HG03439 (cell line): ENCODE data around the gene SRCIN1.
"Not testable (repeated sequence)": the region's sequence is repeated elsewhere in the genome, so short reads cannot be mapped to it uniquely, and the experiment has no call there.

ENCODE experiments used
- ATAC-seq: cut with Tn5 transposase; IDR thresholded peaks from one replicate; pipeline ENCODE4 v1.9.1; 2021; ENCODE audit warnings: mild to moderate bottlenecking, moderate library complexity; ENCODE audit not compliant: unreplicated experiment

Gene SRCIN1

DNA sequence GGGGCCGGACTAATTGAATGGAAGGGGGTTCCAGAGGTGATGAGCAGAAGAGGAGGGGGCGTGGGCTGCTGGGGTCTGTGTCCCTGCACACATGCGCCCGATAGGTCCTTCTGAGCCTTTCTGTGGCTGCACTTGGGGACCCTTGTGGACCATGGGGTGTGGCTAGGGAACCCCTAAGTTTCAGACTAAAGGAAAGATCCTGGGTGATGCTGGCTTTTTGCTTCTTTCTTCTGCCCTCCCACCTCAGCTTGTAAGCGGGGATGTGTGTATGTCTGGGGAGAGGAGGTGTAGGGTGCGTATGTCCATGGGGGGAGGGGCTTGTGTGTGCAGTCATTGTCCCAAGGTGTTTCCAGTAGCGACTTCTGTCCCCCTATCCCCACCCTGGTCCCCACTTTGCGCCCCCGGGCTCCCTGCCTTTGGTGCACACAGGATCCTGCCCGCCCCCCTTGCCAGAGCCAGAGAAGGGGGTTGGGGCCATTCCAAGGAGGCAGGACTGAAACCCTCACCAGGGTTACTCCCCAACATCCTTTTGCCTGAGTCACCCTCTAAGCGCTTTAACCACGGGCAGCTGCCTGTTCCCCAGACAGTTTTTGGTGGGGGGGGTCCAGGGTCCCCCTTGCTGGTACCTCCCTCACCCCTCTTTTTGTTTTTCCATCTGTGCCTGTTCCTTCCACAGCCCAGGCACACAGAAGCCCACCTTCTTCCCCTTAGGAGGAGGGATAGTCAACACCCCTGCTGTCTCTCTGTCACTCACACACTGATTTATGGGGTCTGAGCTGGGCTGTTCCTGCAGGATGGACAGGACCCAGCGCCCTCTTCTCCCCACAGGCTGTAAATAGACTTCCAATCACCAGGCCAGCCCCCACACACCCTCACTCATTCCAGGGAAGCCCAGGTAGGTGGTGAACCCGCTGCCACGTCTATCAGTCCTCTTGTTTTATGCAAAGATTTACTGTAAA is 94.3 kb downstream of the SRCIN1 start:
- ATAC-seq, result no peak

DNA sequence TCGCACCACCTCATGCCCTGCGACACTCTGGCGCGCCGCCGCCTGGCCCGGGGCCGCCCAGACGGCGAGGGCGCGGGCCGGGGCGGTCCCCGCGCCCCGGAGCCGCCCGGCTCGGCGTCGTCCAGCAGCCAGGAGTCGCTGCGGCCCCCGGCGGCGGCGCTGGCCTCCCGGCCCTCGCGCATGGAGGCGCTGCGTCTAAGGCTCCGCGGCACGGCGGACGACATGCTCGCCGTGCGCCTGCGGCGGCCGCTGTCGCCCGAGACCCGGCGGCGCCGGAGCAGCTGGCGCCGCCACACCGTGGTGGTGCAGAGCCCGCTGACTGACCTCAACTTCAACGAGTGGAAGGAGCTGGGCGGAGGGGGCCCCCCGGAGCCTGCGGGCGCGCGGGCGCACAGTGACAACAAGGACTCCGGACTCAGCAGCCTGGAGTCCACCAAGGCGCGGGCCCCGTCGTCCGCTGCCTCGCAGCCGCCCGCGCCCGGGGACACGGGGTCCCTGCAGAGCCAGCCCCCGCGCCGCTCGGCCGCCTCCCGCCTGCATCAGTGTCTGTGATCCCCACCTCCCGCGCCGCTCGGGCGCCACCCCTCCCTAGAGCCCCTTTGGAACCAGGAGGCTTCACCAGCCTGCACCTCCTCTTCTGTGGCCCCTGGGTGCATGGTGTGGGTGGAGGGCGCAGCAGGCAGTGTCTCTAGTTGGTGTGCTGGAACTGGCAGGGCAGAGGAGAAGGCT is 95.2 kb downstream of the SRCIN1 start:
- no peak for ATAC-seq

DNA sequence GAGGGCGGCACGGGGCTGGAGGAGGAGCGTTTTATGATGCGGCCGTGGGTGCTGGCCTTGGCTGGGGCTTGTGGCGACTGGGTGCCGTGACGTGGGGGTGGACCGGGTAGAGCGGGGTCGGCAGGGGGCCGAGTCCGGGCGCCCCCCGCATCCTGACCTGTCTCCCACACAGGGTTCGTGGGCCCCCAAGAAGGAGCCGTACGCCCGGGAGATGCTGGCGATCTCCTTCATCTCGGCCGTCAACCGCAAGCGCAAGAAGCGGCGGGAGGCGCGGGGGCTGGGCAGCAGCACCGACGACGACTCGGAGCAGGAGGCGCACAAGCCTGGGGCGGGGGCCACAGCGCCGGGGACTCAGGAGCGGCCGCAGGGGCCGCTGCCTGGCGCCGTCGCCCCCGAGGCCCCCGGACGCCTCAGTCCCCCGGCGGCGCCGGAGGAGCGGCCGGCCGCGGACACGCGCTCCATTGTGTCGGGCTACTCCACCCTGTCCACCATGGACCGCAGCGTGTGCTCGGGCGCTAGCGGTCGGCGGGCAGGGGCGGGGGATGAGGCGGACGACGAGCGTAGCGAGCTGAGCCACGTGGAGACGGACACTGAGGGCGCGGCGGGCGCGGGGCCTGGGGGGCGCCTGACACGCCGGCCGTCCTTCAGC is 95.9 kb downstream of the SRCIN1 start:
- no peak for ATAC-seq

DNA sequence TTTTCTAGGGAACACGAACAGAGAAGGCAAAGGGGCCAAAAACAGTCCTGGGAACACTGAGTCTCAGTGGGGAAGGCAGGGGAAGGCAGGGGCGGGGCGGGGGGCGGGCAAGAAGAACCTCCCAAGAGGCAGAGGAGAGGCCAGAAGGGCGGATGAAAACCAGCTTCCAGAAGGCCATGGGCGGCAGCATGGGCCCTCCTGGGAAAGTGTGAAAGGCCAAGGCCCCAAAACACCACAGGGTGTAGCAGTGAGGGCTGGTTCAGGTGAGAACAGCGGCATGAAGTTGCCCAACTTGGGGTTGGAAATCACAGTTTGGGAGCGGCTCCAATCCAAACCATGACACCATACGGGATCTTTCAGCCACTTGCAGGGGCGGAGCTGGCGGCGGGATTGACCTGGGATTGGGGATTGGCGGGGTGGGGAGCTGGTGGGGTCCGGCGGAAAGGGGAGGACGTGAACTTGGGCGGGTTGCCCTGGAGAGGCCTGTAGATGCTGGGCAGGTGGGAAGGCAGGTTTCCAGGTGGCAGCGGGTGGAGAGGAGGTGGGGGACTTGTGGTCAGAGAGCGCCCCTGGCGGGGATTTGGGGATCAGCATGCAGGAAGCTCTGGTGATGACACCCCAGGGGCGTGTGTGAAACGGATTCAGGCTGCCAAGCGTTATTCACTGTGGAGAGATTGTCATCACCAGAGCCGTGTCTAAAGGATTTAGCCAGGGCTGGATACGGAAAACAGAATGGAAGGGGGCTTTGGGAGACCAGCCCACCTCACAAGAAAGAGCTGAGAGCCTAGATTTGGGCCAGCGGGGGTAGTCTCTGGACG is 96.6 kb downstream of the SRCIN1 start:
- no peak for ATAC-seq

DNA sequence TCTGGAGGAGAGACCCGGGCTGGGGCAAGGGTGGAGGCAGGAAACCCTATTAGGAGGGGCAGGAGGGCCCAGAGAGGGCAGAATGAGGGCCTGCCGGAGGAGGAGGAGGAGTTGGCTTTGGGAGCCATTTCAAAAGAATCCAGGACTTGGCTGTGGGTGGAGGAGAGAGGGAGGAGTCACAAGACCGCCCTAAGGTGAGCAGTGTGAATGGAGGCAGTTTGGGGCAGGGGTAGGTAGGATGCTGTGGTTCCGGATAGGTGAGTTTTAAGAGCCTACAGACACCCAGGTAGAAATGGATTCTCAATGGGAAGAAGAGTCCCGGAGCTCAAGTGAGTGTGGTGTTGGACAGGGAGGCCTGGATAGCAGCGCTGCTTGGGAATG is 97.2 kb downstream of the SRCIN1 start:
- ATAC-seq, result no peak

DNA sequence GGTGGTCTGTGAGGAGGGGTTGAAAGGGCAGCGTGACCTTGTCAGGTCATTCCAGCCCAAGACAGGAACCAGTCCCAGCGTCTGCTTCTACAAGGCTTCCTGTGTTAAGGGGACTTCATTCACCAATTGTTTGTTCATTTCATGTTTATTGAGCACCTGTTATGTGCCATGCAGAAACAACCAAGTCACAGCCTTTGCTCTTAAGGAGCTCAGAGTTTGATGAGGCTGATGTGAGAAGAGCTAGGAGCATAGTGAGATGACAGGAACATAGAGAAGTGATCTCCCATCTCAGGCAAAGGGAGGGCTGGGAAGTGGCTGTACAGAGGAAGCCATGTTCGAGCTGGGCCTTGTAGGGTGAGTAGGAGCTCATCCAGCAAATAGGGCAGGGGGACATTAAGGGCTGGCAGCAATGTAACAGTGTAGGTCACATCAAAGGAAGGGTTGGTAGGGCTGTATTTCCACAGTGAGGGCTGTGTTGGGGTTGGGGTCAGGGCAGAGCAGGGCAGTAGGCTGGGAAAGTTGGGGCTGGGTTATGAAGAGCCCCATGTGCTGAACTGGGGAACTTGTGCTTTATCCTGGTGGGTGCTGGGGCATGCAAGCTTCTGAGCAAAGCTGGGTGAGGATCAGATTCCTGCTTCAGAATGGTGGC is 97.7 kb downstream of the SRCIN1 start:
- no peak for ATAC-seq

DNA sequence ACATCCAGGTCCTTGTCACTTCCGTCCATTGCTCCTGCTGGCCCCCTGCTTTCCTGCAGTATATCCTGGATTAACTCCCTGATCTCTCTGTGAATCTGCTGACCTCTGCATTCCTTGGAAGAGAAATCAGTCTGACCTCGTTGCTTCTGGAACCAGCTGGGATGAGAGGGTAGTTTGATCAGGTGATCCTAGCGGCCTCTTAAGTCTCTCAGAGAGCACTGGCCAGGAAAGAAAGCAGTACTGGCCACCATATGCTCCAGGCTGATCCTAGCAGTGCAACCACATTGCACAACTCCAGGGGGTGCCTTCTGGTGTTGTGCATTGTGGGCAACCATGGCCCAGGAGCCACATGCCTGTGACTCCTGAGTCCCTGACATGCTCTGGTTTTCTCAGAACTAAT is 98.3 kb downstream of the SRCIN1 start:
- ATAC-seq, result no peak

DNA sequence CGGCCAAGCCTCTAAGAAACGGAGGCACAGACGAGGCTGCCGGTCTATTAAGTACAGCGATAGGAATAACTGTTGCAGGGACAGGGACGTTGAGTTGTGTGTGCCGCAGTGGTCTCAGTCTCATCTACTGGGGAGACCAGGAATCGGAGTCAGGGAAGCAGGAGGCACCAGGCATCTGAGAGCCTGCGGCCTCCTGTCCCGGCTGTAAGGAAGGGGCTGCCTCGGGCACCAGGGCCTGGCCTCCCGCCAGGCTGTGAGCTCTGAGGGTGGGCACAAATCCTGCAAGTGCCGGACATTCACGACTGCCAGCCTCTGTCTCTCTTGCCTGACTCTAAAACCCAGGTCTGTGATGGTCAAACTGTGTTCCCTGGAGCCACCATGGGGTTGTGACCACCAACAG is 101.5 kb downstream of the SRCIN1 start:
- no peak for ATAC-seq

DNA sequence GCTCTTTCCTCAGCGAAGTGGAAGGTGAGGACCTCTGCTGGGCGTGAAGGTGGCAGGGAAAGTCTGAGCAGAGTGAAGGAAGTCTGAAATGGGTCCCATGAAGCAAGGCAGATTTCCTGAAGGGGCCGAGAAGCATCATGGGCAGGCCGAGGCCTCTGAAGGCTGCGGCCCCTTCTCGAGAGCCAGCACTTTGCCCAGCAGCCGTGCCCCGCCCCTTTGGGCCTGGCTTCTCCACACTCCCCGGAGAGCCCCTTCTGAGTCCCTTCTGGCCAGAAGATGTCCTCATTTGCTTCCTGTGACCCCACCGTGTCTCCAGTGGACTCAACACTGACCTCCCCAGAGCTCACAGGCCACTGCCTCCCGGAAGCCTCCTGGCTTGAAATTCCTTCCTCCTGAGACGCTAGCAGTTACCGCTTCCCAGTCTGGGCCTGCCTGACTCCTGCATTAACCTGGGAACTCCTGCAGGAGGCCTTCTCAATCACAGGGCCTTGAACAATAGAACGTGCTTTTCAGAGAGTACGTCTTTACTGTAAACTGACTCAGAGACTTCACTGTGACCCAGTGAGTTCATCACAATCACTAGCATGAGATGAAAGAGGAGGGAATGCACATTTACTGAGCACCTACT is 102.4 kb downstream of the SRCIN1 start:
- not testable (repeated sequence) for ATAC-seq

DNA sequence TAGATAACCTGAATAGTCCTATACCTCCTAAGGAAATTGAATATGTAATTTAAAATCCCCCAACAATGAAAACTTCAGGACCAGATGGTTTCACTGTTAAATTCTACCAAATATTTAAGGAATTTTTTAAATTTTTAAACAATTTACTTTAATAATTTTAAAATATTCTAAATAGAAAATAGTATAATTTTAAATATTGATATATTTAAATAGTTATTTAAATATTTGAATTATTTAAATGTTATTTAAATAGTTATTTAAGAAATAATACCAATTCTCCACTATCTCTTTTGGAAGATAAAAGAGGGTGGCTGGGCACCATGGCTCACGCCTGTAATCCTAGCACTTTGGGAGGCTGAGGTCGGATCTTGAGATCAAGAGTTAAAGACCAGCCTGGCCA is 104.0 kb downstream of the SRCIN1 start:
- ATAC-seq, result not testable (repeated sequence)

DNA sequence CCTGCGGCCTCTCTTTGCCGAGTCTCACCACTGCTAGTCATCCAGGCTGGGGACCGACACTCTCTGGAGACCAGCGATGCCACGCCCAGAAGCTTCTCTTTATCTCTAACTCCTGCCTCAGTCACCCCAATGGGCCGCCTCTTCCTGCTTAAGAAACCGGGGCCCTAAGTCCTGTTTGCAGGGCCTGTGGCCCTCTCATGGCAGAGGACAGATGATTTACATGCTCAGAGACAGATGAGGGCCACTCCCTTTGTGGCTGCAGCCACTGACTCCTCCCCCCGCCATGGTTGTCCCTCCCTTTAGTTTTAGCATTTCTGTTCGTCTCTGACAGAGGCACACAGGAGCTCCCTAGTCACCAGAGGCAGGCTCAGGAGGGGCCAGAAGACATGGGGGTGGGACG is 106.5 kb downstream of the SRCIN1 start:
- ATAC-seq, result not testable (repeated sequence)

DNA sequence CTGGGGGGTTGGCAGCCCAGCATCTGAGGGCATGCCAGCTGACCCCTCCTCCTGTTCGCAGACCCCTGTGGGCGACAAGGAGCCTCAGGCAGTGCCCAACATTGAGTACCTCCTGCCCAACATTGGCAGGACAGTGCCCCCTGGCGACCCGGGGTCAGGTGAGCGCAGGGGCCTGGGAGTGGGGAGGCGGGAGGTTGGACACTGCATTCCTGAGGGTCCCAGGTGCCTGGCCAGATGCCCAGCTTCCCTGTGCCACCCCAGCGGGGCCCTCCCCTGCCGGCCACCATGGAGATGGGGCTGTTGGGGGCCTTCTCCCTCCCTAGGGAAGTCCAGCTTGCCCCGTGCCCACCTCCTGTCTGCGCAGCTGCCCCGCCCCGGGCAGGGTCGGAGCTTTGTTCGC is 107.4 kb downstream of the SRCIN1 start:
- no peak for ATAC-seq

DNA sequence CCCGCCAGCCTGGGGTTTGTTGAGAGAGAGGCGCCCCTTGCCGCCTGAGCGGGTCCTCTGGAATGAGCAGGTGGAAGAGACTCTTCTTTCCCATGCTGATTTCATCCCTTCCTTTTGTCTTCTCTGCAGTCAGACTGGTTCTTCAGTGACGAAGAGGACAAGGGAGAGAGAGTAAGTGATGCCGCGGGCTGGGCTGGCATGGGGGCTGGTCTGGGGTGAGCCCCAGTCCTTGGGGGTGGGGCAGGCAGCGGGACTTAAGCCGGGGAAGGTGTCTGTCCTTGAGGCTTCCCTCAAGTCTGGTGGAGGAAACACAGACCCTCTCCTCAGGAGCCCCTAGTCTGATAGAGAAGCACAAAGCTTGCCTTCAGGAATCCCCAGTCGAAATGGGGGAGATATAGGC is 108.1 kb downstream of the SRCIN1 start:
- ATAC-seq, result not testable (repeated sequence)

DNA sequence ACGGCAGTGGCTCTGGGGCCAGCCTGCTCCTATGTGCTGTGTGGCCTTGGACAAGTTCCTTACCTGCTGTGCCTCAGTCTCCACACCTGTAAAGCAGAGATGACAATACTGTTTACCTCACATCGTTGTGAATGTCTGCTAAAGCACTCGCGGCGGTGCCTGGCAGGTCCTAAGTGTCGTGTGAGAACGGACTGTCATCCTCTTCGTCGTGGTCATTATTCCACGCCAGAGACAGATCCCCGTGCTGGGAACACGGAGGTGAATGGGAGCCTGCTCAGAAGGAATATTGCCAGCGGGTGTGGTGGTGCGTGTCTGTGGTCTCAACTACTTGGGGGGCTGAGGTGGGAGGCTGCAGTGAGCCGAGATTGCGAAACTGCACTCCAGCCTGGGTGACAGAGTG is 111.6 kb downstream of the SRCIN1 start:
- ATAC-seq, result not testable (repeated sequence)

DNA sequence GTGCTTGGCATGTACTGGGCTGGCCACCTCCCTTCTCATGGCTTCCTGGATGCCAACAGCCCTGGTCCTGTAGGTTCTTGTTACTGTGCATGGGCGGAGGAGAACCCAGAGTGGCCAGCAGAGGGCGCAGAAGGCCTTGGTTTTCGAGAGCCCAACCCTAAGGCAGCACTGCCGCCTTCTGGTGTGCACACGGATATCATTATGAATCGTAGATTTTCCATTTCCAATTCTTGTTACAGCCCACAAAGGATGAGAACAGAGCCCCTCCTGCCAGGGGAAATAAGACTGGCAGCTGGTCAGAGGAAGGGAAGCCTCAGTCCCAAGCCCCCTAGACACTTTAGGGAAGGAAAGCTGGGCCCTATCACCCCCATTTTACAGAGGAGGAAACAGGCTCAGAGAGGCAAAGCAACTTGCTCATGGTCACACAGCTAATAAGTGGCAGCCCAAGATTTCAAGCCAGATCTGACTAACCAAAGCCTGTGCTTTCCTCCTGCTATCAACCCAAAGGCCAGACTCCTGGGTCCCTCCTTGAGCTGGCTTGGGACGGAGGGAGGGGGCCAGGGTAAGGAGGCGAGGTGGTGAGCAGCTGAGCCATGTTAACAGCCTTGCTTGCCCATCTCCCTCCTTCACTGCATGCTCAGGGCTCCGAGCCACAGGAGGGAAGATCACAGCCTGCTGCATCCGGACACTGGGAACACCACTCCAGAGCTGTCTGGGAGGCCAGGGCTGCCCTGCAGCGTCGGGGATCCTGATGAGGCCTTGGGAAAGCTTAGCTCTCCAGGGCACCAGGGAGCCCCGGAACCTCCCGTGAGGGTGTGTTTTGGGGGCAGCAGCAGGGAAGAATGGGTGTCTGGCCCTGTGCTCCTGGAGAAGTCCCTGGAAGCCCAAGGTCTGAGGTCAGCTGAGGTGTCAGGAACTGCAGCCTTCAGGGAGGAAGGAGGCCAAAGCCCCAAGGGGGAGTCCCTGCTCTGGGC is 113.4 kb downstream of the SRCIN1 start:
- not testable (repeated sequence) for ATAC-seq

DNA sequence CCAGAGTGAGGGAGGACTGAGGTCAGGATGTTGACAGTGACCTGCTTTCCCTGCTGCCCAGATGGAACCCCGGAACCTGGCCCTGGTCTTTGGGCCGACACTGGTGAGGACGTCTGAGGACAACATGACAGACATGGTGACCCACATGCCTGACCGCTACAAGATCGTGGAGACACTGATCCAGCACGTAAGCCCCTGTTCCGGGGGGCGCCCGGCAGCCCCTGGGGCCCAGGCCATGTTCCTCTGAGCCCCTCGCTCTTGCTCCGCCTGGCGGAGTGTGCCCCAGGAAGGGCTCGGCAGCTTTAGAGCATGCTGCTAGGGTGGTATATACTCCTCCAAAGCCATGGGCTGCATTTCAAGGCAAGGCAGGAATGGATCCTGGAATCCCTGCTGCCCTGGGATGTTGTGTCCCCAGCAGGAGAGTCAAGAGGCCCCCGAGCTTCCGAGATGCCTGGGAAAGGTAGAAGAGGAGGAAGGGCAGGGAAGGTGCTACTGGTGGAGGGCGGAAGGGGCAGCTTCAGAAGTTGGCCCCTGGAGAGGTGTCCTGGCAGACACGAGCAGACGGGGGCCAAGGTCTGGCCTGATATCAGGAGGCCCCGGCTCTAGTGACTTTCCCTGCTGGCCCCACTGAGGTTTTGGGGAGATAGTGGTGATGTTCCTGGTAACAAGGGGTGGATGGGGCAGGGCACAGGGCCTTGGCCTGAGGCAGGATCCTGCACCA is 114.2 kb downstream of the SRCIN1 start:
- ATAC-seq, result not testable (repeated sequence)

DNA sequence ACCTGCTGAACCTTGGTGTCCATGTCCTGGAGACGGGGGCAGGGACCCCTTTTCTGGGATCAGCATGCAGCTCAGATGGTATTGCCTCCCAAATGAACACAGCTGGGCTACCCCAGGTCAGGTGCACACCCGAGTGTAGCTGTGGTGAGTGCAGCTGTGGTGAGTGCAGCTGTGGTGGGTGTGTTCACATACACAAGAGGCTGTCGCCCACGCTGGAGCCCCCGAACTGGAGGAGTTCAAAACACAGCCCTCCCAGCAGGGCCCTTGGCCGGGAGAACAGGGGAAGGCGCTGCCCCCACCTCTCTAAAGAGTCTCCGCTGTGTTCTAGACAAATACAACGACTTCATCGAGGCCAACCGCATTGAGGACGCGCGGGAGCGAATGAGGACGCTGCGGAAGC is 116.0 kb downstream of the SRCIN1 start:
- not testable (repeated sequence) for ATAC-seq
